Mesendoderm (in vitro differentiated cells): Measurements from ENCODE around the gene SPAG17.

ENCODE experiments used
- DNase-seq: peaks from one replicate; pipeline ENCODE4 v3.0.0; 2013
- H2AK5ac ChIP-seq: 2 replicates; pipeline ENCODE4 v1.6.1; 2013; ENCODE audit warnings: low read length, inconsistent platforms
- H2BK120ac ChIP-seq: 2 replicates; pipeline ENCODE4 v1.6.1; 2013; ENCODE audit warnings: low read depth, mild to moderate bottlenecking, low read length, moderate library complexity, mixed read lengths
- H2BK15ac ChIP-seq: replicated peaks from 2 replicates; pipeline ENCODE4 v1.6.1; 2013; ENCODE audit warnings: low read depth, mild to moderate bottlenecking, moderate library complexity
- H2BK5ac ChIP-seq: 2 replicates; pipeline ENCODE4 v1.6.1; 2013; ENCODE audit warnings: low read length, inconsistent platforms
- H3K18ac ChIP-seq: 2 replicates; pipeline ENCODE4 v1.6.1; 2013; ENCODE audit warnings: mild to moderate bottlenecking, low read length, mixed read lengths
- H3K23ac ChIP-seq: one replicate; pipeline ENCODE4 v1.6.1; 2013; ENCODE audit warnings: low read length
- H3K27ac ChIP-seq: 2 replicates; pipeline ENCODE4 v1.5.1; 2013; ENCODE audit warnings: low read depth, mild to moderate bottlenecking, inconsistent platforms, low read length, moderate library complexity
- H3K27me3 ChIP-seq: 2 replicates; pipeline ENCODE4 v1.6.1; 2013; ENCODE audit warnings: low read length, control low read depth, mild to moderate bottlenecking, inconsistent platforms; ENCODE audit not compliant: insufficient read depth, poor library complexity
- H3K36me3 ChIP-seq: 2 replicates; pipeline ENCODE4 v1.6.1; 2013; ENCODE audit warnings: low read length, inconsistent platforms; ENCODE audit not compliant: control insufficient read depth, insufficient read depth
- H3K4ac ChIP-seq: one replicate; pipeline ENCODE4 v1.6.1; 2013; ENCODE audit warnings: low read depth, mild to moderate bottlenecking, low read length, moderate library complexity
- H3K4me1 ChIP-seq: 2 replicates; pipeline ENCODE4 v1.6.1; 2013; ENCODE audit warnings: low read depth, low read length, inconsistent platforms; ENCODE audit not compliant: control insufficient read depth
- H3K4me2 ChIP-seq: 2 replicates; pipeline ENCODE4 v1.6.1; 2013; ENCODE audit warnings: low read length
- H3K4me3 ChIP-seq: 2 replicates; pipeline ENCODE4 v1.5.1; 2013; ENCODE audit warnings: mild to moderate bottlenecking, low read length
- H3K56ac ChIP-seq: one replicate; pipeline ENCODE4 v1.6.1; 2013; ENCODE audit warnings: low read length
- H3K79me1 ChIP-seq: 2 replicates; pipeline ENCODE4 v1.6.1; 2013; ENCODE audit warnings: low read length, inconsistent platforms
- H3K79me2 ChIP-seq: 2 replicates; pipeline ENCODE4 v1.6.1; 2013; ENCODE audit warnings: mild to moderate bottlenecking, low read length; ENCODE audit not compliant: control insufficient read depth, insufficient read depth
- H3K9ac ChIP-seq: 2 replicates; pipeline ENCODE4 v1.6.1; 2013; ENCODE audit warnings: low read length, inconsistent platforms
- H4K5ac ChIP-seq: one replicate; pipeline ENCODE4 v1.6.1; 2013; ENCODE audit warnings: low read length
- H4K8ac ChIP-seq: one replicate; pipeline ENCODE4 v1.6.1; 2013; ENCODE audit warnings: low read depth, mild to moderate bottlenecking, control low read depth, low read length, moderate library complexity
- WGBS: extraction: QIAGEN DNeasy Blood & Tissue Kit; methylation state at CpG from one replicate; pipeline ENCODE4 v1.1.7; 2013; ENCODE audit warnings: low lambda C conversion rate, missing lambda C conversion rate; ENCODE audit not compliant: insufficient coverage; ENCODE audit errors: extremely low coverage; 5-methylcytosine and 5-hydroxymethylcytosine counted together

SPAG17 gene

GRCh38 chr1:117985239-117985638, 199.8 kb downstream of the SPAG17 start:
- WGBS = no CpG with 5 or more reads among the region's 1 CpG
- no peaks in the 10 kb centered on the region for H3K79me2 ChIP-seq
- no peak for DNase-seq
- H3K27ac ChIP-seq = no peak overlapping the region
- H3K27me3 ChIP-seq = no peaks in the 10 kb centered on the region
- H3K36me3 ChIP-seq = no peaks in the 10 kb centered on the region
- no peak overlapping the region for H3K18ac ChIP-seq
- H3K56ac ChIP-seq = no peak overlapping the region
- no peak overlapping the region for H3K23ac ChIP-seq
- no peak overlapping the region for H3K4me2 ChIP-seq
- H3K4ac ChIP-seq = no peak overlapping the region
- no peak overlapping the region for H3K9ac ChIP-seq
- H2BK15ac ChIP-seq = no peak overlapping the region
- H2BK5ac ChIP-seq = no peak overlapping the region
- no peak overlapping the region for H2BK120ac ChIP-seq
- no peaks in the 10 kb centered on the region for H3K79me1 ChIP-seq
- H3K4me3 ChIP-seq = no peak overlapping the region
- no peak overlapping the region for H4K8ac ChIP-seq
- H4K5ac ChIP-seq = no peak overlapping the region
- H3K4me1 ChIP-seq = no peaks in the 10 kb centered on the region
- H2AK5ac ChIP-seq = no peak overlapping the region

DNA sequence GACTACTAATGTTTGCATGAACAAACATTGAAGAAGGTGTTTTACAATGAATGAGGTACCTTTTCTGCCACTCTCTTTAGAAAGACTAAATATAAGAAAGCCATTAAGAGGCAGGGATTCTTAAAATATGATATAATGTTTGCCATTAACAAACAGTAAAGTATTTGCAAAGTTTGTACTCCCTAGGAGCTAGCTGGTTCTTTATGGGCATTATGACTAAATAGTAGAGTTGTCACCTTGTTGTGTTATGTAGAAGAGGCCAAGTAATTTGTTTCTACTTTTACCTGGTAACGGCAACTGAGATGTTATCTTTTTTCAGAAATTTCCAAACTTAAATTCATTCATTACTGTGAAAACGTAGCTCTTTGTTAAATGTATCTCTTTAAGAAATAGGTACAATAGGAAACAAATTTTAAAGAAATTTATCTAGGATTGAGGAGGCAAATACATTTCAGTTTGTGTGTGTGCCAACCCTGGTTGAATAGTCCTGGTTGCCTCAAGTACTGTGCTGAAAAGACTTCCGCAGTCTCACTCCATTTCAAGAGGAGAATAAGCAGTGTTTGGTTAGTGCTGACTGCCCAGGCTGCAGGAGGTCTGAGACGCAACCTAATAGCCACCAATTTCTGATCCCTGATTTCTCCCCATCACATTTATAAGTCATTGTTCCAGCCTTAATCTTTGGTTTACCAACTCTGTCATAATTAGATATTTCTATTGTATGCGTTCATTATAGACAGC, 203.4 kb downstream of the SPAG17 start:
- Histone ChIP-seq H3K27me3 (no peaks in the 10 kb centered on the region), H3K79me1 (no peaks in the 10 kb centered on the region), H3K18ac (no peak overlapping the region), H2BK5ac (no peak overlapping the region), H3K9ac (no peak overlapping the region), H3K36me3 (no peaks in the 10 kb centered on the region), H3K4me1 (no peaks in the 10 kb centered on the region), H4K5ac (no peak overlapping the region), H3K23ac (no peak overlapping the region), H3K56ac (no peak overlapping the region), H3K4me3 (no peak overlapping the region), H4K8ac (no peak overlapping the region), H3K27ac (no peak overlapping the region), H3K4me2 (no peak overlapping the region), H2AK5ac (no peak overlapping the region), H3K4ac (no peak overlapping the region), H3K79me2 (no peaks in the 10 kb centered on the region), H2BK15ac (no peak overlapping the region), H2BK120ac (no peak overlapping the region)
- no peak for DNase-seq
- no CpG with 5 or more reads among the region's 5 CpGs for WGBS

GRCh38 chr1:117976381-117976780, 208.6 kb downstream of the SPAG17 start:
- H3K56ac ChIP-seq = no peak overlapping the region
- DNase-seq = no peak
- H3K79me2 ChIP-seq = no peaks in the 10 kb centered on the region
- H2BK120ac ChIP-seq = no peak overlapping the region
- no peak overlapping the region for H3K18ac ChIP-seq
- no peak overlapping the region for H4K5ac ChIP-seq
- H3K4me2 ChIP-seq = no peak overlapping the region
- no peak overlapping the region for H3K4ac ChIP-seq
- no peak overlapping the region for H3K9ac ChIP-seq
- H3K23ac ChIP-seq = no peak overlapping the region
- no peak overlapping the region for H2AK5ac ChIP-seq
- WGBS = no CpG with 5 or more reads among the region's 3 CpGs
- H3K27ac ChIP-seq = no peak overlapping the region
- H4K8ac ChIP-seq = no peak overlapping the region
- no peaks in the 10 kb centered on the region for H3K27me3 ChIP-seq
- H3K4me1 ChIP-seq = no peaks in the 10 kb centered on the region
- H3K36me3 ChIP-seq = no peaks in the 10 kb centered on the region
- H3K4me3 ChIP-seq = no peak overlapping the region
- H2BK15ac ChIP-seq = no peak overlapping the region
- H3K79me1 ChIP-seq = no peaks in the 10 kb centered on the region
- no peak overlapping the region for H2BK5ac ChIP-seq

DNA sequence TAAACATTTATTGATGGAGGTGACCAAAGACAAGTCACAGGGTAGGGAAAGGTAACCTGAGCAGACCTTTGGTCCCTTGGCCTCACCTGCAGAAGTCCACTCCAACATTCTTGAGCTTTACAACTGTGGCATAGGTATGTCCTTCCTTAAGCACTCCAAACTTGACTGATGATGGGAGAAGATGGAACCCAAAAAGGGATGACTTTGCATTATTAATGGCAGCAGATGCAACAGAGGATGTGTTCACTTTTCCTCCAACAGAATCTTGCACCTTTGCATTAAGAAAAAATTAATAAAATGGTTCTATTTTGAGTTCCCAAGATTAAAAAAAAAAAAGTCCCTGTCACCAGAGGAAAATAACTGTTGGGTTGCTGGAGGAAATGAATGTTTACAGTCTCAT, 213.3 kb downstream of the SPAG17 start:
- Histone ChIP-seq H3K4me2 (no peak overlapping the region), H3K79me1 (no peaks in the 10 kb centered on the region), H3K9ac (no peak overlapping the region), H4K8ac (no peak overlapping the region), H3K56ac (no peak overlapping the region), H3K4me1 (no peaks in the 10 kb centered on the region), H3K27me3 (no peaks in the 10 kb centered on the region), H3K27ac (no peak overlapping the region), H2BK15ac (no peak overlapping the region), H3K4ac (no peak overlapping the region), H4K5ac (no peak overlapping the region), H3K36me3 (no peaks in the 10 kb centered on the region), H2BK5ac (no peak overlapping the region), H3K23ac (no peak overlapping the region), H3K18ac (no peak overlapping the region), H2AK5ac (no peak overlapping the region), H3K4me3 (no peak overlapping the region), H2BK120ac (no peak overlapping the region), H3K79me2 (no peaks in the 10 kb centered on the region)
- DNase-seq = no peak

GRCh38 chr1:117970252-117970651, 214.8 kb downstream of the SPAG17 start:
- H3K4me3 ChIP-seq = no peak overlapping the region
- no peaks in the 10 kb centered on the region for H3K27me3 ChIP-seq
- H3K36me3 ChIP-seq = no peaks in the 10 kb centered on the region
- no peaks in the 10 kb centered on the region for H3K79me1 ChIP-seq
- no peak overlapping the region for H2AK5ac ChIP-seq
- H3K23ac ChIP-seq = no peak overlapping the region
- H4K8ac ChIP-seq = no peak overlapping the region
- H3K79me2 ChIP-seq = no peaks in the 10 kb centered on the region
- WGBS = no CpG with 5 or more reads among the region's 9 CpGs
- H2BK120ac ChIP-seq = no peak overlapping the region
- H3K9ac ChIP-seq = no peak overlapping the region
- no peak overlapping the region for H2BK5ac ChIP-seq
- H3K56ac ChIP-seq = no peak overlapping the region
- no peak overlapping the region for H2BK15ac ChIP-seq
- H3K18ac ChIP-seq = no peak overlapping the region
- no peak overlapping the region for H3K27ac ChIP-seq
- no peak overlapping the region for H3K4ac ChIP-seq
- H4K5ac ChIP-seq = no peak overlapping the region
- DNase-seq = no peak
- no peak overlapping the region for H3K4me2 ChIP-seq
- no peaks in the 10 kb centered on the region for H3K4me1 ChIP-seq

DNA sequence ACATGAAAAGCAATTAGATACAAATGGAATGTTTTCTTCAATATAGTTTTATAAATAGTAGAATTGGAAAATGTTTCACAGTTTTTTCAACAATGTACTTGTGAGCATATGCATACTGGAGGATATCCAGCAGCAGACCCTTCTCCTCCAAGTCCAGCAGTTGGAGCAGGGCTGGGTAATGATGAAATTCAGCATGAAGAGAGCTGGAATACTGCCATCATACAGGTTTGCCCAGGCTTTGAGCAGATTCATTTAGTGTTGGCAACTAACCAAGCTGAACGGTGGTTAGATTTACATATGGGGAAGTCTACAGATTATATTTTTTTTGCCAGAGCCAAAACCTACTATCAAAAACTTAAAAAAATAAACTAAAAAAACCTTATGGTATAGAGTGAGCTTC, 217.1 kb downstream of the SPAG17 start:
- no peaks in the 10 kb centered on the region for H3K4me1 ChIP-seq
- no CpG with 5 or more reads among the region's 1 CpG for WGBS
- no peak overlapping the region for H2AK5ac ChIP-seq
- H3K79me1 ChIP-seq = no peaks in the 10 kb centered on the region
- H3K23ac ChIP-seq = no peak overlapping the region
- H3K27ac ChIP-seq = no peak overlapping the region
- H3K36me3 ChIP-seq = no peaks in the 10 kb centered on the region
- no peaks in the 10 kb centered on the region for H3K27me3 ChIP-seq
- no peak for DNase-seq
- no peaks in the 10 kb centered on the region for H3K79me2 ChIP-seq
- no peak overlapping the region for H2BK5ac ChIP-seq
- H3K9ac ChIP-seq = no peak overlapping the region
- no peak overlapping the region for H4K8ac ChIP-seq
- H2BK120ac ChIP-seq = no peak overlapping the region
- no peak overlapping the region for H4K5ac ChIP-seq
- no peak overlapping the region for H3K18ac ChIP-seq
- no peak overlapping the region for H3K4me2 ChIP-seq
- H3K4ac ChIP-seq = no peak overlapping the region
- H2BK15ac ChIP-seq = no peak overlapping the region
- no peak overlapping the region for H3K56ac ChIP-seq
- H3K4me3 ChIP-seq = no peak overlapping the region
